ENCODE data around the gene AOPEP.

AOPEP gene

DNA sequence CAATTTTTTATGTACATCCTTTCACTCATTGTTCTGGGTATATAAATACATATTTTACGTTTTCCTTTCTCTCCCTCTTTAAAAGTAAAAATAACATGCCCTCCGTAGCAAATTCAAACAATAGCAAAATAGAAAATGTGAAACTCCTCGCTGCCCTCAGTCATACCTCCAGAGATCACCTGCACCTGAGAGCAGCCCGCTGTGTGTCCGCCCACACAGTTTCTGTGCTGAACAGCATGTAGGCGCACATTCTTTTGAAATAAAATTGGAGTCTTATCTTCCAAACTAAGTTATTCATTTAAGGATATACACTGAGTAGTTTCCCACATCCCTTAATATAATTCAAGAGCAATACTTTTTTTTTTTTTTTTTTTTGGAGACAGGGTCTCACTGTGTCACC is 255.7 kb downstream of the AOPEP start:
- H4K20me1 ChIP-seq (ENCODE audit: insufficient read depth, low read length), result no peaks in the 10 kb centered on the region
- TF ChIP-seq, protein P1, sequence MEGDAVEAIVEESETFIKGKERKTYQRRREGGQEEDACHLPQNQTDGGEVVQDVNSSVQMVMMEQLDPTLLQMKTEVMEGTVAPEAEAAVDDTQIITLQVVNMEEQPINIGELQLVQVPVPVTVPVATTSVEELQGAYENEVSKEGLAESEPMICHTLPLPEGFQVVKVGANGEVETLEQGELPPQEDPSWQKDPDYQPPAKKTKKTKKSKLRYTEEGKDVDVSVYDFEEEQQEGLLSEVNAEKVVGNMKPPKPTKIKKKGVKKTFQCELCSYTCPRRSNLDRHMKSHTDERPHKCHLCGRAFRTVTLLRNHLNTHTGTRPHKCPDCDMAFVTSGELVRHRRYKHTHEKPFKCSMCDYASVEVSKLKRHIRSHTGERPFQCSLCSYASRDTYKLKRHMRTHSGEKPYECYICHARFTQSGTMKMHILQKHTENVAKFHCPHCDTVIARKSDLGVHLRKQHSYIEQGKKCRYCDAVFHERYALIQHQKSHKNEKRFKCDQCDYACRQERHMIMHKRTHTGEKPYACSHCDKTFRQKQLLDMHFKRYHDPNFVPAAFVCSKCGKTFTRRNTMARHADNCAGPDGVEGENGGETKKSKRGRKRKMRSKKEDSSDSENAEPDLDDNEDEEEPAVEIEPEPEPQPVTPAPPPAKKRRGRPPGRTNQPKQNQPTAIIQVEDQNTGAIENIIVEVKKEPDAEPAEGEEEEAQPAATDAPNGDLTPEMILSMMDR (IDR thresholded peaks at IDR 0.05; ENCODE audit: low read length), result no peak
- no peak for TF ChIP-seq EZH2 (IDR thresholded peaks at IDR 0.05; ENCODE audit: borderline replicate concordance, low read length)
- no peak overlapping the region for H3K4me3 ChIP-seq (ENCODE audit: low read depth, low read length, poor library complexity, severe bottlenecking)
- H3K9me2 ChIP-seq (ENCODE audit: low read depth, low read length), result no peaks in the 10 kb centered on the region
- H3K9me3 ChIP-seq (ENCODE audit: low read length), result no peaks in the 10 kb centered on the region
- no peak overlapping the region for H2AFZ ChIP-seq (ENCODE audit: low read length)
- H3K79me2 ChIP-seq (ENCODE audit: insufficient read depth, low read length), result no peaks in the 10 kb centered on the region
- H3F3A ChIP-seq (ENCODE audit: insufficient read depth, low read length), result no peaks in the 10 kb centered on the region
- H3K36me3 ChIP-seq (ENCODE audit: insufficient read depth, low read length), result no peaks in the 10 kb centered on the region
- H3K4me1 ChIP-seq (ENCODE audit: insufficient read depth, low read length, severe bottlenecking), result peaks cover 9% of the 10 kb centered on the region
- H3K27ac ChIP-seq (ENCODE audit: low read depth, low read length, poor library complexity, severe bottlenecking), result no peak overlapping the region
- no peaks in the 10 kb centered on the region for H3K27me3 ChIP-seq (ENCODE audit: insufficient read depth, low read length)
- H3K9ac ChIP-seq (ENCODE audit: low read length), result no peak overlapping the region
- no peak overlapping the region for H3K4me2 ChIP-seq (ENCODE audit: low read length)

DNA sequence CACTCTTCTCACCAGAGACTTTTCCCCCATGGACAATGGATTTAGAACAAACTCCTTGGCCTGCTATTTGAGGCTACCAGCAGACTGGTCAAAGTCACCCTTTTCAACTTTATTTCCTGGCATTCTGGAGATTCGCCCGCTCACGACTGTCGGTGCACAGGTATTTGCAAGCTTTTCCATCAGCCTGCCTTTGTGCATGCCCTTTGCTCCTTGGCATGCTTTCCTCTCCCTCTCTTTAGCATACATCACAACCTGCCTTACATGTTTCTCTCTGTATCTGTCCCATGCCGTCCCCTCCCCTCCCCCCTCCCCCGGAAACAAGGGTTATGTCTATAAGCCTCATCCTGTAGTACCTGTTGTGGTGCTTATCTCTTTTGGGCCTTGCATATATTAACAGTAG is 257.1 kb downstream of the AOPEP start:
- Histone ChIP-seq H3K27ac (ENCODE audit: low read depth, low read length, poor library complexity, severe bottlenecking) (no peak overlapping the region), H3K27me3 (ENCODE audit: insufficient read depth, low read length) (no peaks in the 10 kb centered on the region), H3K79me2 (ENCODE audit: insufficient read depth, low read length) (no peaks in the 10 kb centered on the region), H3K4me1 (ENCODE audit: insufficient read depth, low read length, severe bottlenecking) (peaks cover 9% of the 10 kb centered on the region), H2AFZ (ENCODE audit: low read length) (no peak overlapping the region), H3K9ac (ENCODE audit: low read length) (no peak overlapping the region), H3K9me3 (ENCODE audit: low read length) (no peaks in the 10 kb centered on the region), H3F3A (ENCODE audit: insufficient read depth, low read length) (no peaks in the 10 kb centered on the region), H3K36me3 (ENCODE audit: insufficient read depth, low read length) (no peaks in the 10 kb centered on the region), H3K9me2 (ENCODE audit: low read depth, low read length) (no peaks in the 10 kb centered on the region), H4K20me1 (ENCODE audit: insufficient read depth, low read length) (no peaks in the 10 kb centered on the region), H3K4me3 (ENCODE audit: low read depth, low read length, poor library complexity, severe bottlenecking) (no peak overlapping the region), H3K4me2 (ENCODE audit: low read length) (no peak overlapping the region)
- TF ChIP-seq, protein P1 (IDR thresholded peaks at IDR 0.05; ENCODE audit: low read length), result no peak
- TF ChIP-seq EZH2 (IDR thresholded peaks at IDR 0.05; ENCODE audit: borderline replicate concordance, low read length), result no peak

DNA sequence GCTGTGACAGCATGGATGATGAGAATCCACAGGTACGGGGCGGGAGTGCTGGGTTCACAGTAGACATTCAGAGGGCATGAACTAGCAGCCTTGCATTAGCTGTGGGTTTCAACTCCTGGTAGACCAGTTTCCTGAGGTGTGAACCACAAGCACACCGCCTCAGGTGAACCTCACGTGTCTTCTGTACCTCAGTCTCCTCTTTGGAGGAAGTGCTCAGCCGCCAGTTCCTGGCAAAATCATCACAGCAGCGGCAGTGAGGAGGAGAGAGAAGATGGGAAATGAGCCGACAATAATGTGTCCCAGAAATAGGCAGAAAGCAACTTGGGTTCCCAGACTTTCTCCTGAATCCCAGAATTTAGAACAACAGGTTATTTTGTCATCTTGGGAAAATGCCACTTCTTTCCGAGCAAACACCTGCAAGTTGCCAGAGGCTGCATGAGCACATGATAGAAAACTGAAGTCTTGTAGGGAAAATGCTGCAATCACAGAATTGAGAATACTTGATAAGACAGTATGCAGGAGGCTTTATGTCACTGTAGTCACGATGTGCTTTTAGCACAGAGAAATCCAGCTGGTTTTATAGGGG is 258.5 kb downstream of the AOPEP start:
- Histone ChIP-seq H4K20me1 (ENCODE audit: insufficient read depth, low read length) (no peaks in the 10 kb centered on the region), H3K36me3 (ENCODE audit: insufficient read depth, low read length) (no peaks in the 10 kb centered on the region), H3K79me2 (ENCODE audit: insufficient read depth, low read length) (no peaks in the 10 kb centered on the region), H3K9me3 (ENCODE audit: low read length) (no peaks in the 10 kb centered on the region), H3K4me2 (ENCODE audit: low read length) (no peak overlapping the region), H3K9me2 (ENCODE audit: low read depth, low read length) (no peaks in the 10 kb centered on the region), H3K4me3 (ENCODE audit: low read depth, low read length, poor library complexity, severe bottlenecking) (no peak overlapping the region), H2AFZ (ENCODE audit: low read length) (no peak overlapping the region), H3K9ac (ENCODE audit: low read length) (no peak overlapping the region), H3K27me3 (ENCODE audit: insufficient read depth, low read length) (no peaks in the 10 kb centered on the region), H3K4me1 (ENCODE audit: insufficient read depth, low read length, severe bottlenecking) (peaks cover 9% of the 10 kb centered on the region), H3K27ac (ENCODE audit: low read depth, low read length, poor library complexity, severe bottlenecking) (no peak overlapping the region), H3F3A (ENCODE audit: insufficient read depth, low read length) (no peaks in the 10 kb centered on the region)
- TF ChIP-seq, protein P1 (IDR thresholded peaks at IDR 0.05; ENCODE audit: low read length), result no peak
- no peak for TF ChIP-seq EZH2 (IDR thresholded peaks at IDR 0.05; ENCODE audit: borderline replicate concordance, low read length)

Data from OCI-LY1 (cell line).